GM04503 (cell line): ENCODE data around the gene SEC63.
"Not testable (repeated sequence)": the region's sequence is repeated elsewhere in the genome, so short reads cannot be mapped to it uniquely, and the experiment has no call there.

Experiments used
- DNase-seq: peaks from one replicate; pipeline ENCODE4 v3.0.0-alpha.2; 2012; ENCODE audit warnings: low read depth

The SEC63 gene

GRCh38 chr6:107957909-107958688, at the start of gene SEC63:
Gene SEC63 (minus strand): TSS chr6:107958208. CDS start chr6:107958009, 199 bp downstream.
- DNase-seq = peak; percentile 72

GRCh38 chr6:108005961-108006360, 48.0 kb upstream of the SEC63 start:
- DNase-seq = no peak

GRCh38 chr6:108004861-108005260, 46.9 kb upstream of the SEC63 start:
- no peak for DNase-seq

- no peak for DNase-seq
Measured at GRCh38 chr6:108002365-108003221, 44.6 kb upstream of the SEC63 start.

GRCh38 chr6:108001696-108002231, 43.8 kb upstream of the SEC63 start:
- DNase-seq = no peak

GRCh38 chr6:108000259-108000658, 42.3 kb upstream of the SEC63 start:
- not testable (repeated sequence) for DNase-seq

- no peak for DNase-seq
Measured at GRCh38 chr6:107999341-107999740, 41.3 kb upstream of the SEC63 start.

- DNase-seq = no peak
Measured at GRCh38 chr6:107991772-107992550, 34.0 kb upstream of the SEC63 start.

- DNase-seq = no peak
Measured at GRCh38 chr6:107991061-107991460, 33.1 kb upstream of the SEC63 start.

GRCh38 chr6:107990587-107990986, 32.6 kb upstream of the SEC63 start:
- DNase-seq = not testable (repeated sequence)

GRCh38 chr6:107989166-107990094, 31.4 kb upstream of the SEC63 start:
- no peak for DNase-seq

- DNase-seq = no peak
Measured at GRCh38 chr6:107988570-107988969, 30.6 kb upstream of the SEC63 start.

GRCh38 chr6:107987805-107988204, 29.8 kb upstream of the SEC63 start:
- DNase-seq = no peak

GRCh38 chr6:107985701-107986100, 27.7 kb upstream of the SEC63 start:
- no peak for DNase-seq

- no peak for DNase-seq
Measured at GRCh38 chr6:107983811-107984210, 25.8 kb upstream of the SEC63 start.

- DNase-seq = no peak
Measured at GRCh38 chr6:107982486-107982885, 24.5 kb upstream of the SEC63 start.

GRCh38 chr6:107981695-107982094, 23.7 kb upstream of the SEC63 start:
- DNase-seq = no peak

- no peak for DNase-seq
Measured at GRCh38 chr6:107977283-107977682, 19.3 kb upstream of the SEC63 start.

- DNase-seq = no peak
Measured at GRCh38 chr6:107976155-107976783, 18.3 kb upstream of the SEC63 start.

GRCh38 chr6:107973594-107973993, 15.6 kb upstream of the SEC63 start:
- no peak for DNase-seq
